Measurements from ENCODE around the gene AEN. TPM values are rescaled to one million over a fixed set of nuclear protein-coding genes. Genes with fewer than 3 reads are reported as not detected.
A peak's percentile ranks its signal among the peaks of the same experiment; 100 is the strongest.
"Not testable (repeated sequence)": the region's sequence is repeated elsewhere in the genome, so short reads cannot be mapped to it uniquely, and the experiment has no call there.

The AEN gene
- total and polyA plus RNA-seq, 2 donors (not counting 3 experiments of a cell fraction or from before 2014, with no cell fraction given), result 34.2 to 35.6 TPM

DNA sequence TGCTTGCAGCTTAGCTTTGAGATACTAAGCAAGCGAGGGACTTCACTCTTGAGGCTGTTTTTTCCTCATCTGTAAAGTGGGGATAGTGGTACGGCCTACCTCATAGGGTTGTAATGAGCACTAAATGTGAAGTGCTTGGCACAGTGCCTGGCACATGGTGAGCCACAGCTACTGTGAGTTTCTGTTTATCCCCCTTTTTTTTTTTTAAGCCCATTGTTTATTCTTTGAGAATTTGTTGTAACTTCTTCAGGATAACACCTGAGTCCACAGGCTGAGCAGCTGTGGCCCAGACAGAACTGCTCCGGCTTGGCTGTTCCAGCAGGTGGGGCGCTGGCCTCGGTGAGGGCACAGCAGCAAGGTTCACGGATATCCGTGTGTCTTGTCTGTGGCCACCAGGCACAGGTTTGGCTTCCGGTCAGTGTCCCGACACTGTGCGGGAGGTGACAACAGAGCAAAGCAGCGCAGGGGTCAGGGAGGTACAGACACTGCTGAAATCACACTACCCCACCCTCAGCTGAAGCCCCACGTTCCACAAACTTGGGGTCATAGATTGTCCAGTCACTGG is 10.4 kb downstream of the AEN start:
- peaks cover 12 to 26% of the 10 kb centered on the region in 2 experiments for H3K36me3 ChIP-seq (ENCODE audit: control insufficient read depth in 2 of 2, extremely low read depth in 1 of 2, insufficient read depth in 2 of 2, low read length in 2 of 2)
- POLR2A ChIA-PET, result no interaction called here

DNA sequence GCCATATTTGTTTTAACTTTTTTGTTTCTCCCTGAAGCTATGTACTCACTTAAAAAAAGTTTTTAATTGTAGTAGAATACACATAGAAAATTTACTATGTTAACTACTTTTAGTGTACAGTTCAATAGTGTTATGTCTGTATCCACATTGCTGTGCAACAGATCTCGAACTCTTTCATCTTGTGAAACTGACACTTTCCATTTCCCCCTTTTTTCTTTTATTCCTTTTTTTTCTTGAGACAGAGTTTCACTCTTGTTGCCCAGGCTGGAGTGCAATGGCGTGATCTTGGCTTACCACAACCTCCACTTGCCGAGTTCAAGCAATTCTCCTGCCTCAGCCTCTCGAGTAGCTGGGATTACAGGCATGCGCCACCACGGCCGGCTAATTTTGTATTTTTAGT is 11.7 kb downstream of the AEN start:
- ChIA-PET POLR2A (interaction anchor here (0.9 kb wide), 1 partner anchor 11 kb away, joined by 4 read pairs; no protein-coding TSS in a partner anchor), CTCF (interaction anchor here (1.2 to 3.2 kb wide), 3 partner anchors 9 to 202 kb away, joined by 3 to 13 read pairs (median 3); no protein-coding TSS in a partner anchor)
- dilution Hi-C loops (cut with MboI; ENCODE audit: extremely low pct_ligation_motif_present, low sequenced_read_pairs); FAIRE-seq; H4K20me1 ChIP-seq (replicated peaks; ENCODE audit: control insufficient read depth, extremely low read depth, insufficient read depth, low read length); H3K9me3 ChIP-seq (replicated peaks; ENCODE audit: control insufficient read depth, insufficient read depth, low read length); H3K9me1 ChIP-seq (replicated peaks; ENCODE audit: control insufficient read depth, extremely low read depth, insufficient read depth, low read length); H3K27ac ChIP-seq (ENCODE audit: insufficient read depth, low read depth, low read length); H3K9ac ChIP-seq (replicated peaks; ENCODE audit: extremely low read depth, insufficient read depth, low read length); intact Hi-C loops (cut with micrococcal nuclease); H2AFZ ChIP-seq (ENCODE audit: low read depth, low read length); BruUV-seq (replicated peaks); H3K27me3 ChIP-seq (ENCODE audit: control insufficient read depth in 2 of 2, insufficient read depth in 2 of 2, low read length in 2 of 2); DNase-seq (ENCODE audit: low read depth, low spot score); H3K4me3 ChIP-seq (replicated peaks in 1 of 3; ENCODE audit: insufficient read depth in 1 of 3, low read depth in 1 of 3, low read length in 3 of 3); H3K4me2 ChIP-seq (ENCODE audit: insufficient read depth, low read length): not testable (repeated sequence)
- Histone ChIP-seq H3K36me3 (ENCODE audit: control insufficient read depth in 2 of 2, extremely low read depth in 1 of 2, insufficient read depth in 2 of 2, low read length in 2 of 2) (peaks cover 5 to 23% of the 10 kb centered on the region in 2 experiments), H3K4me1 (ENCODE audit: control insufficient read depth, extremely low read depth, insufficient read depth, low read length) (peaks cover 20% of the 10 kb centered on the region), H3K79me2 (ENCODE audit: control insufficient read depth, insufficient read depth, low read length) (peaks cover 39% of the 10 kb centered on the region)

More for the DNA sequence above, 10.4 kb downstream of the AEN start:
- H3K79me2 ChIP-seq (ENCODE audit: control insufficient read depth, insufficient read depth, low read length), result peaks cover 52% of the 10 kb centered on the region
- no peak overlapping the region for H3K4me3 ChIP-seq (replicated peaks in 1 of 3; ENCODE audit: insufficient read depth in 1 of 3, low read depth in 1 of 3, low read length in 3 of 3)
- dilution Hi-C loops (cut with MboI; ENCODE audit: extremely low pct_ligation_motif_present, low sequenced_read_pairs) (no loop called here), intact Hi-C loops (cut with micrococcal nuclease) (loop anchor here (2.0 kb wide), 1 partner anchor 17 kb away; no protein-coding TSS in a partner anchor)
- H3K27me3 ChIP-seq (ENCODE audit: control insufficient read depth in 2 of 2, insufficient read depth in 2 of 2, low read length in 2 of 2), result no peaks in the 10 kb centered on the region
- H3K9ac ChIP-seq (replicated peaks; ENCODE audit: extremely low read depth, insufficient read depth, low read length), result no peak overlapping the region
- H3K9me1 ChIP-seq (replicated peaks; ENCODE audit: control insufficient read depth, extremely low read depth, insufficient read depth, low read length), result no peaks in the 10 kb centered on the region
- H2AFZ ChIP-seq (ENCODE audit: low read depth, low read length), result no peak overlapping the region
- H3K4me2 ChIP-seq (ENCODE audit: insufficient read depth, low read length), result no peak overlapping the region
- TF ChIP-seq EZH2 (IDR thresholded peaks at IDR 0.05; ENCODE audit: borderline replicate concordance, low read depth, low read length, severe bottlenecking) (no peak), GATA2 (IDR thresholded peaks at IDR 0.05; ENCODE audit: insufficient read depth, insufficient read length, low read depth, low read length) (no peak), JUN (IDR thresholded peaks at IDR 0.05; ENCODE audit: borderline replicate concordance, insufficient read depth, insufficient read length, low read depth) (no peak), FOS (IDR thresholded peaks at IDR 0.05; ENCODE audit: borderline replicate concordance, insufficient read depth, low read length) (no peak), POLR2A (IDR thresholded peaks at IDR 0.05; ENCODE audit: low read depth, low read length) (no peak), POLR2AphosphoS5 (IDR thresholded peaks at IDR 0.05; ENCODE audit: insufficient read depth, low read depth, low read length) (no peak), MYC (IDR thresholded peaks at IDR 0.05; ENCODE audit: low read depth, low read length) (no peak)
- TF ChIP-seq, protein P1, sequence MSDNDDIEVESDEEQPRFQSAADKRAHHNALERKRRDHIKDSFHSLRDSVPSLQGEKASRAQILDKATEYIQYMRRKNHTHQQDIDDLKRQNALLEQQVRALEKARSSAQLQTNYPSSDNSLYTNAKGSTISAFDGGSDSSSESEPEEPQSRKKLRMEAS (IDR thresholded peaks at IDR 0.05; ENCODE audit: insufficient read depth, insufficient read length), result no peak
- TF ChIP-seq, protein P2, sequence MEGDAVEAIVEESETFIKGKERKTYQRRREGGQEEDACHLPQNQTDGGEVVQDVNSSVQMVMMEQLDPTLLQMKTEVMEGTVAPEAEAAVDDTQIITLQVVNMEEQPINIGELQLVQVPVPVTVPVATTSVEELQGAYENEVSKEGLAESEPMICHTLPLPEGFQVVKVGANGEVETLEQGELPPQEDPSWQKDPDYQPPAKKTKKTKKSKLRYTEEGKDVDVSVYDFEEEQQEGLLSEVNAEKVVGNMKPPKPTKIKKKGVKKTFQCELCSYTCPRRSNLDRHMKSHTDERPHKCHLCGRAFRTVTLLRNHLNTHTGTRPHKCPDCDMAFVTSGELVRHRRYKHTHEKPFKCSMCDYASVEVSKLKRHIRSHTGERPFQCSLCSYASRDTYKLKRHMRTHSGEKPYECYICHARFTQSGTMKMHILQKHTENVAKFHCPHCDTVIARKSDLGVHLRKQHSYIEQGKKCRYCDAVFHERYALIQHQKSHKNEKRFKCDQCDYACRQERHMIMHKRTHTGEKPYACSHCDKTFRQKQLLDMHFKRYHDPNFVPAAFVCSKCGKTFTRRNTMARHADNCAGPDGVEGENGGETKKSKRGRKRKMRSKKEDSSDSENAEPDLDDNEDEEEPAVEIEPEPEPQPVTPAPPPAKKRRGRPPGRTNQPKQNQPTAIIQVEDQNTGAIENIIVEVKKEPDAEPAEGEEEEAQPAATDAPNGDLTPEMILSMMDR (IDR thresholded peaks at IDR 0.05; ENCODE audit: extremely low read depth in 1 of 2, insufficient read depth in 1 of 2, low read depth in 1 of 2, low read length in 2 of 2), result no peak
- CTCF ChIA-PET, result interaction anchor here (1.2 to 1.6 kb wide), 2 partner anchors 24 to 25 kb away, joined by 3 read pairs; no protein-coding TSS in a partner anchor
- no peak for FAIRE-seq
- H3K27ac ChIP-seq (ENCODE audit: insufficient read depth, low read depth, low read length), result peak overlapping the region; percentile 26
- BruUV-seq (replicated peaks), result TSS peak; percentile 4
- H3K4me1 ChIP-seq (ENCODE audit: control insufficient read depth, extremely low read depth, insufficient read depth, low read length), result peaks cover 19% of the 10 kb centered on the region
- DNase-seq (ENCODE audit: low read depth, low spot score), result no peak
- no peaks in the 10 kb centered on the region for H4K20me1 ChIP-seq (replicated peaks; ENCODE audit: control insufficient read depth, extremely low read depth, insufficient read depth, low read length)
- H3K9me3 ChIP-seq (replicated peaks; ENCODE audit: control insufficient read depth, insufficient read depth, low read length), result no peaks in the 10 kb centered on the region
